B cell (primary cell): ENCODE measurements around the gene CASP12. TPM values are rescaled to one million over a fixed set of nuclear protein-coding genes. Genes with fewer than 3 reads are reported as not detected.

ENCODE experiments used
- ATAC-seq: fragments of 200-7000 bp; cut with Tn5 transposase; one replicate; pipeline ENCODE4 v1.10.0; 2021; ENCODE audit warnings: low read depth, mild to moderate bottlenecking, moderate number of reproducible peaks, moderate library complexity
- CTCF ChIA-PET: fragments of 350-600 bp; sonication (Branson Sonifier 250); formaldehyde crosslinking; loops from one replicate; lab custom pipeline; 2021; ENCODE audit warnings: antibody characterized with exemption, inconsistent platforms; lab: Charles Lee
- POLR2A ChIA-PET: fragments of 350-600 bp; sonication (Branson Sonifier 250); formaldehyde crosslinking; loops from one replicate; lab custom pipeline; 2021; ENCODE audit warnings: antibody characterized with exemption; lab: Charles Lee
- DNase-seq: peaks from one replicate; pipeline ENCODE4 v3.0.0; 2013
- H2AFZ ChIP-seq: 2 replicates; pipeline ENCODE4 v1.6.1; 2012; ENCODE audit warnings: mild to moderate bottlenecking, low read depth, low read length; ENCODE audit not compliant: insufficient read depth, poor library complexity, severe bottlenecking
- H3K27ac ChIP-seq, 2 donors: 1 replicate in 1 of 2; 2 replicates in 1 of 2; pipeline ENCODE4 v1.5.1; 2012 to 2013; ENCODE audit warnings: low read length in 2 of 2, mild to moderate bottlenecking in 2 of 2, moderate library complexity in 1 of 2
- H3K27me3 ChIP-seq, 4 experiments: fragments of 200-600 bp in 1 of 4; sonication (generic) in 1 of 4; replicated peaks in 1 of 4; 1 replicate in 2 of 4; 2 replicates in 2 of 4; pipeline versions ENCODE4 v1.6.1 to v1.7.0; 2013 to 2016; ENCODE audit warnings: low read length in 3 of 4, mild to moderate bottlenecking in 2 of 4, mixed read lengths in 1 of 4, moderate library complexity in 1 of 4; ENCODE audit not compliant: insufficient read depth in 4 of 4, control insufficient read depth in 3 of 4; ENCODE audit errors: control extremely low read depth in 1 of 4
- H3K36me3 ChIP-seq, 2 experiments: replicated peaks in 1 of 2; 1 replicate in 1 of 2; 2 replicates in 1 of 2; pipeline versions ENCODE4 v1.6.1 to v1.7.1; 2013; ENCODE audit warnings: low read length in 1 of 2; ENCODE audit not compliant: insufficient read depth in 2 of 2, control insufficient read depth in 1 of 2; ENCODE audit errors: control extremely low read depth in 1 of 2, extremely low read depth in 1 of 2
- H3K4me1 ChIP-seq, 2 donors: fragments of 200-600 bp in 1 of 2; sonication (generic) in 1 of 2; 1 replicate in 1 of 2; 2 replicates in 1 of 2; pipeline versions ENCODE4 v1.5.1 to v1.6.1; 2013 to 2017; ENCODE audit warnings: low read length in 2 of 2; ENCODE audit not compliant: control insufficient read depth in 2 of 2, insufficient read depth in 2 of 2
- H3K4me2 ChIP-seq: replicated peaks from 2 replicates; pipeline ENCODE3; 2012; ENCODE audit warnings: mild to moderate bottlenecking, low read depth, low read length; ENCODE audit not compliant: poor library complexity, severe bottlenecking
- H3K4me3 ChIP-seq, 5 experiments: fragments of 200-600 bp in 1 of 5; sonication (generic) in 1 of 5; 1 replicate in 3 of 5; 2 replicates in 2 of 5; pipeline versions ENCODE4 v1.5.1 to v1.7.0; 2011 to 2016; ENCODE audit warnings: low read length in 4 of 5, mild to moderate bottlenecking in 4 of 5, low read depth in 2 of 5, control low read depth in 1 of 5, moderate library complexity in 1 of 5; ENCODE audit not compliant: insufficient read depth in 1 of 5; ENCODE audit errors: control extremely low read depth in 1 of 5, extremely low read depth in 1 of 5
- H3K79me2 ChIP-seq: fragments of 200-600 bp; sonication (generic); one replicate; pipeline ENCODE4 v1.6.0; 2016; ENCODE audit warnings: low read length; ENCODE audit not compliant: control insufficient read depth, insufficient read depth
- H3K9ac ChIP-seq: fragments of 200-600 bp; sonication (generic); 2 replicates; pipeline ENCODE4 v1.6.1; 2017; ENCODE audit warnings: mild to moderate bottlenecking, low read length, moderate library complexity
- H3K9me3 ChIP-seq, 3 donors: one replicate each; pipeline versions ENCODE4 v1.6.1 to v1.7.1; 2013; ENCODE audit warnings: low read length in 2 of 3; ENCODE audit not compliant: control insufficient read depth in 2 of 3, insufficient read depth in 1 of 3; ENCODE audit errors: control extremely low read depth in 1 of 3
- H4K20me1 ChIP-seq: 2 replicates; pipeline ENCODE4 v1.6.0; 2012; ENCODE audit warnings: mild to moderate bottlenecking, low read length; ENCODE audit not compliant: insufficient read depth, control insufficient read depth, poor library complexity, severe bottlenecking
- H3K27ac Mint-ChIP-seq: one replicate; pipeline ENCODE4 v1.8.0; 2021; ENCODE audit warnings: mixed read lengths
- H3K27me3 Mint-ChIP-seq: one replicate; pipeline ENCODE4 v1.8.0; 2021; ENCODE audit warnings: mixed read lengths
- H3K4me1 Mint-ChIP-seq: one replicate; pipeline ENCODE4 v1.8.0; 2021; ENCODE audit warnings: mixed read lengths
- H3K4me3 Mint-ChIP-seq: one replicate; pipeline ENCODE4 v1.8.0; 2021; ENCODE audit warnings: mixed read lengths
- H3K9me3 Mint-ChIP-seq: one replicate; pipeline ENCODE4 v1.8.0; 2022; ENCODE audit warnings: mixed read lengths; ENCODE audit not compliant: insufficient read depth
- CTCF ChIP-seq: fragments of 200-600 bp; IDR thresholded peaks from one replicate; pipeline ENCODE4 v1.8.0; 2022; ENCODE audit warnings: antibody characterized with exemption, mild to moderate bottlenecking
- EZH2 ChIP-seq: IDR thresholded peaks from 2 replicates; pipeline ENCODE4 v1.6.1; 2012; ENCODE audit warnings: borderline replicate concordance, low read depth, mild to moderate bottlenecking, moderate library complexity, low read length; ENCODE audit not compliant: insufficient read depth, poor library complexity, severe bottlenecking
- WGBS: methylation state at CpG from one replicate; pipeline ENCODE4 v1.1.5; 2013; ENCODE audit warnings: missing lambda C conversion rate; ENCODE audit not compliant: insufficient coverage; 5-methylcytosine and 5-hydroxymethylcytosine counted together
- intact Hi-C: fragments of 100-400 bp; cut with micrococcal nuclease; formaldehyde crosslinking; loops from one replicate; pipeline ENCODE4 v1.10.0; 2022
- polyA plus RNA-seq: library from polyadenylated mRNA; depleted of rRNA; stranded (reverse); fragments of >200 nt; gene quantifications from 2 replicates; pipeline ENCODE4 v1.2.3, GENCODE V29; 2012
- total RNA-seq, 2 donors: library from RNA; stranded (reverse); fragments of 120-200 nt in 1 of 2; gene quantifications; 1 replicate in 1 of 2; 2 replicates in 1 of 2; pipeline versions ENCODE4 v1.2.3 to v1.2.4, GENCODE V29; 2013 to 2022

The CASP12 gene
- total and polyA plus RNA-seq, 2 donors (not counting 1 experiment from before 2014, with no cell fraction given), result 0.09 TPM; not detected in 1

DNA sequence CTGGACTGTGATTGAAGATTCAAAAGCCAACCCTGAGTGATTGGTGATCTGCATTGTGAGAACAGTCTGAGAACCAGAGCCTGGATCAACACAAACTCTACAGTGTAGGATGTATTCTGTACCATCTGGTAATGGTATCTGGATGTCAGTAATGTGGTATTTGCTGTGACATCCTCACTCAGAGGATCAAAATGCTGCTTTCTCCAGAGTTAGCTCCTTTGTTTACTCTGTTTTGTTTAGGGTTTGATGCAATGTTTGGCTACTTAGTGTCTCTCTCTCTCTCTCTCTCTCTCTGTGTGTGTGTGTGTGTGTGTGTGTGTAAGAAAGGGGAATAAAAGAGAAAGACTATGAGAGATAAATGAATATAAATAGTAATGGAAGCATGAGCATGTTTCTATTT is 45.8 kb upstream of the CASP12 start:
- ChIA-PET CTCF (interaction anchor here (0.9 to 1.0 kb wide), 2 partner anchors 9 to 57 kb away, joined by 3 read pairs; no protein-coding TSS in a partner anchor), POLR2A (no interaction called here)
- Mint-ChIP-seq H3K27ac (no peak overlapping the region), H3K27me3 (no peaks in the 10 kb centered on the region), H3K4me1 (peaks cover 14% of the 10 kb centered on the region), H3K9me3 (no peaks in the 10 kb centered on the region), H3K4me3 (no peak overlapping the region)
- Histone ChIP-seq H3K9me3 (peaks cover 0 to 1% (median 0%) of the 10 kb centered on the region in 3 donors), H3K4me2 (no peak overlapping the region), H3K27ac (no peak overlapping the region), H4K20me1 (no peaks in the 10 kb centered on the region), H3K27me3 (no peaks in the 10 kb centered on the region), H3K4me3 (no peak overlapping the region), H3K9ac (no peak overlapping the region), H3K79me2 (no peaks in the 10 kb centered on the region), H3K36me3 (peaks cover 2 to 56% of the 10 kb centered on the region in 2 experiments), H3K4me1 (peaks cover 4 to 5% of the 10 kb centered on the region in 2 donors), H2AFZ (no peak overlapping the region)
- intact Hi-C loops, result no loop called here
- TF ChIP-seq EZH2, result no peak
- TF ChIP-seq CTCF, result no peak
- ATAC-seq, result no peak
- no peak for DNase-seq

DNA sequence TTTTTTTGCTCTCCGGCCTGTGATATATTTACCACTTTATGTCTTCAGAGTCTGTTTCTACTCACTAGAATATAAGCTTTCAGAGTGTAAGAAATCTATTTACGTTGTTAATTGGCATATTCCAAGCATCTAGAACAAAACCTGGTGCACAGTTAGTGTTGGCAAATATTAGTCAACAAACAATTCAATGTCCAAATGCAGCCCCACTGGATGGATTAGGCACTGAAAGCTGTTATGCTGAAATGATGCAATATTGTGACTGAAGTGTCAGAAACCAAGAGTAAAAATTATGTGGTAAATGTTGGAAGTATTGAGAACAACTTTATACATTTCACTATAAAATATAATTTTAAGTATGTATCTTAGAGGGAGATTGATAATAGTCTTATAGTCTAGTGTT is 45.3 kb upstream of the CASP12 start:
- intact Hi-C loops, result no loop called here
- no peak overlapping the region for H3K27ac Mint-ChIP-seq
- whole genome bisulfite sequencing, result no CpG with 5 or more reads among the region's 2 CpGs

More for the DNA sequence above, 45.3 kb upstream of the CASP12 start:
- TF ChIP-seq EZH2 (no peak), CTCF (no peak)
- DNase-seq, result no peak
- Histone ChIP-seq H3K27me3 (no peaks in the 10 kb centered on the region), H3K9me3 (peaks cover 0 to 1% (median 0%) of the 10 kb centered on the region in 3 donors), H3K79me2 (no peaks in the 10 kb centered on the region), H3K4me2 (no peak overlapping the region), H3K36me3 (peaks cover 2 to 50% of the 10 kb centered on the region in 2 experiments), H3K4me1 (peaks cover 4 to 5% of the 10 kb centered on the region in 2 donors), H3K9ac (no peak overlapping the region), H3K4me3 (no peak overlapping the region), H3K27ac (no peak overlapping the region), H4K20me1 (no peaks in the 10 kb centered on the region), H2AFZ (no peak overlapping the region)
- peaks cover 14% of the 10 kb centered on the region for H3K4me1 Mint-ChIP-seq
- ChIA-PET POLR2A (no interaction called here), CTCF (interaction anchor here (0.9 to 1.0 kb wide), 2 partner anchors 9 to 58 kb away, joined by 3 read pairs; no protein-coding TSS in a partner anchor)
- no peaks in the 10 kb centered on the region for H3K27me3 Mint-ChIP-seq
- no peak overlapping the region for H3K4me3 Mint-ChIP-seq
- H3K9me3 Mint-ChIP-seq, result no peaks in the 10 kb centered on the region
- ATAC-seq, result no peak
